ENCODE measurements around the gene SLC16A4. TPM values are rescaled to one million over a fixed set of nuclear protein-coding genes. Genes with fewer than 3 reads are reported as not detected.
A peak's percentile ranks its signal among the peaks of the same experiment; 100 is the strongest.

The SLC16A4 gene
- total RNA-seq, 4 donors from 2014 or later, result 10.5 to 16.9 (median 15.2) TPM

GRCh38 chr1:110433803-110434202 is 43.0 kb upstream of the SLC16A4 start:
- H3K27me3 ChIP-seq, result peaks cover 43% of the 10 kb centered on the region
- no peak for TF ChIP-seq POLR2AphosphoS5 (IDR thresholded peaks at IDR 0.05)
- no peak overlapping the region for H3K4me3 ChIP-seq
- H3K9me3 ChIP-seq, result no peaks in the 10 kb centered on the region
- 44 to 50% methylated on average over 1 to 2 of the region's 3 CpGs for WGBS, 2 donors (ENCODE audit: low coverage in 1 of 2)
- no peaks in the 10 kb centered on the region for H3K36me3 ChIP-seq
- ATAC-seq, result peak; percentile 58
- no peak overlapping the region for H3K27ac ChIP-seq
- H3K4me1 ChIP-seq, result no peaks in the 10 kb centered on the region

DNA sequence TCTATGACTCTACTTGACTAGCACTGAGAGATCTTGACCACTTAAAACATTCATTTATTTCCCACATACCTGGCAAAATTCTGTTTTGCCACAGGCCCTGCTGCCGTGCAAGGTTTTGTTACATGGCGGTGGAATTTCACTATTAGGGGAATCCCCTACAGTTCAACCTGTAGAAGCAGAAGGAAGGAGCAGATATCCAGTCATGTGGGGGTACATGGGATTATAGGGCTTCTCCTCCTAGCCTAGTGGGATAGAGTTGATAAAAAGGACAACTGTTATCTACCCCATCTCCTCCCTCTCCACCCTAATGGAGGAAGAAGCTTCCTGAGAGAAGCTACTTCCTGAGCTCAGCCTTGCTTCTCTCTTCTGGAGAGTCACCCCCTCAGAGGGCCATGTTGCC is 42.4 kb upstream of the SLC16A4 start:
- H3K4me1 ChIP-seq, result no peaks in the 10 kb centered on the region
- 86% methylated on average over 1 of the region's 2 CpGs; no CpG with 5 or more reads in 1 of the 2 donors for WGBS, 2 donors (ENCODE audit: low coverage in 1 of 2)
- H3K27me3 ChIP-seq, result peaks cover 43% of the 10 kb centered on the region
- H3K9me3 ChIP-seq, result no peaks in the 10 kb centered on the region
- H3K36me3 ChIP-seq, result no peaks in the 10 kb centered on the region
- TF ChIP-seq, protein P1, sequence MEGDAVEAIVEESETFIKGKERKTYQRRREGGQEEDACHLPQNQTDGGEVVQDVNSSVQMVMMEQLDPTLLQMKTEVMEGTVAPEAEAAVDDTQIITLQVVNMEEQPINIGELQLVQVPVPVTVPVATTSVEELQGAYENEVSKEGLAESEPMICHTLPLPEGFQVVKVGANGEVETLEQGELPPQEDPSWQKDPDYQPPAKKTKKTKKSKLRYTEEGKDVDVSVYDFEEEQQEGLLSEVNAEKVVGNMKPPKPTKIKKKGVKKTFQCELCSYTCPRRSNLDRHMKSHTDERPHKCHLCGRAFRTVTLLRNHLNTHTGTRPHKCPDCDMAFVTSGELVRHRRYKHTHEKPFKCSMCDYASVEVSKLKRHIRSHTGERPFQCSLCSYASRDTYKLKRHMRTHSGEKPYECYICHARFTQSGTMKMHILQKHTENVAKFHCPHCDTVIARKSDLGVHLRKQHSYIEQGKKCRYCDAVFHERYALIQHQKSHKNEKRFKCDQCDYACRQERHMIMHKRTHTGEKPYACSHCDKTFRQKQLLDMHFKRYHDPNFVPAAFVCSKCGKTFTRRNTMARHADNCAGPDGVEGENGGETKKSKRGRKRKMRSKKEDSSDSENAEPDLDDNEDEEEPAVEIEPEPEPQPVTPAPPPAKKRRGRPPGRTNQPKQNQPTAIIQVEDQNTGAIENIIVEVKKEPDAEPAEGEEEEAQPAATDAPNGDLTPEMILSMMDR (IDR thresholded peaks at IDR 0.05), result no peak
- TF ChIP-seq POLR2AphosphoS5 (IDR thresholded peaks at IDR 0.05) (no peak), POLR2A (IDR thresholded peaks at IDR 0.05) (no peak), EP300 (IDR thresholded peaks at IDR 0.05) (no peak)
- no peak overlapping the region for H3K27ac ChIP-seq
- no peak for ATAC-seq
- H3K4me3 ChIP-seq, result no peak overlapping the region

DNA sequence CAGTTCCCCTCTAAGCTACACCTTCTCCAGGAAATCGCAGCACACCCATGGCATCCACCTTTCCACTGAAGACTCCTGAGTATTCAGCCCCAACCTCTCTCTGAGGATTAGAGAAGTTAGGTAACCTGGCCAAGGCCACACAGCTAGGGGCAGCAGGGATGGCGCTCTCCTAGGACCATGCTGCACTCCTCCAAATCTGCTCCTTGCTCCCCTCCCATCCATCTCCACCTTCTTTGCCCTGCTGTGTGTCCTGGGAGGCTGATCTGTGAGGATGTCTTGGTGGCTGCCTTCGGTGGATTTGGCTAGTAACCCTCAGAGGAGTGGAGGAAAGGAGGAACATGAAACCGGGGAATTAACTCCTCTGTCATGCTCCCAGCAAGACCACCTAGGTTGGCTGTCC is 40.1 kb upstream of the SLC16A4 start:
- ATAC-seq, result no peak
- TF ChIP-seq, protein P1 (IDR thresholded peaks at IDR 0.05), result no peak
- Histone ChIP-seq H3K4me1 (no peaks in the 10 kb centered on the region), H3K9me3 (no peaks in the 10 kb centered on the region), H3K27me3 (peaks cover 43% of the 10 kb centered on the region), H3K27ac (no peak overlapping the region), H3K36me3 (no peaks in the 10 kb centered on the region), H3K4me3 (no peak overlapping the region)
- 93% methylated on average over 2 of the region's 4 CpGs; no CpG with 5 or more reads in 1 of the 2 donors for WGBS, 2 donors (ENCODE audit: low coverage in 1 of 2)

GRCh38 chr1:110430366-110430765 is 39.5 kb upstream of the SLC16A4 start:
- Histone ChIP-seq H3K9me3 (no peaks in the 10 kb centered on the region), H3K4me1 (no peaks in the 10 kb centered on the region), H3K4me3 (no peak overlapping the region), H3K27ac (no peak overlapping the region), H3K36me3 (no peaks in the 10 kb centered on the region), H3K27me3 (peaks cover 43% of the 10 kb centered on the region)
- 84 to 88% methylated on average over 2 to 3 of the region's 6 CpGs for WGBS, 2 donors (ENCODE audit: low coverage in 1 of 2)
- TF ChIP-seq EP300 (IDR thresholded peaks at IDR 0.05) (no peak), POLR2A (IDR thresholded peaks at IDR 0.05) (no peak), POLR2AphosphoS5 (IDR thresholded peaks at IDR 0.05) (no peak)
- TF ChIP-seq, protein P1 (IDR thresholded peaks at IDR 0.05), result no peak
- ATAC-seq, result no peak

DNA sequence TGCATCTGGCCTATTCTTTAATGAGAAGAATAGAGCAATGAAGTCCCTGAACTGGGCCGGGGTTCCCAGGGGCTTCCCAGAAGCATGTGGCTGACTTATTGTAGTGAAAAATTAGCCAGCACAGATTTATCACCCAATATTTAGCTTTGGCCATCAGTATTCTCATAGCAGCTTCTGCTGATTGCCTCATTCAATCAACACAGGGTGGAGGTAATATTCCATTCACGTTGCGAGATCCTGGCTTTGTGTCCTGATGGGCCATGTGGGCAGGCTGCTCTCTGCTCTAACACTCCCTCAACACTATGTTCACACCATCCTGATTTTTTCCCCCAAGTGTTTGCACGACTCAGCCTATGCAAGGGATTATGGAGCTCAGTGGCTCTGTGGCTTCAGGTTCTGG is 38.1 kb upstream of the SLC16A4 start:
- 56 to 80% methylated on average over 1 to 4 of the region's 4 CpGs for WGBS, 2 donors (ENCODE audit: low coverage in 1 of 2)
- no peak for ATAC-seq
- H3K4me1 ChIP-seq, result no peaks in the 10 kb centered on the region
- H3K27me3 ChIP-seq, result peaks cover 39% of the 10 kb centered on the region
- no peak overlapping the region for H3K27ac ChIP-seq
- H3K36me3 ChIP-seq, result no peaks in the 10 kb centered on the region
- no peak for TF ChIP-seq POLR2AphosphoS5 (IDR thresholded peaks at IDR 0.05)
- TF ChIP-seq, protein P1 (IDR thresholded peaks at IDR 0.05), result no peak
- no peak for TF ChIP-seq POLR2A (IDR thresholded peaks at IDR 0.05)
- TF ChIP-seq EP300 (IDR thresholded peaks at IDR 0.05), result no peak
- no peaks in the 10 kb centered on the region for H3K9me3 ChIP-seq
- no peak overlapping the region for H3K4me3 ChIP-seq

All from gastroesophageal sphincter (tissue), 4 donors.